Dermis blood vessel endothelial cell (primary cell): ENCODE data around the gene KCTD16. TPM values are rescaled to one million over a fixed set of nuclear protein-coding genes. Genes with fewer than 3 reads are reported as not detected.

Source experiments
- DNase-seq: peaks from one replicate; pipeline ENCODE4 v3.0.0; 2010
- total RNA-seq: library from RNA; depleted of rRNA; stranded (reverse); fragments of >200 nt; gene quantifications from 2 replicates; pipeline ENCODE4 v1.2.3, GENCODE V29; 2014

Gene KCTD16
- total RNA-seq = under 0.01 and 0.05 TPM in 2 replicates

- DNase-seq = peak; percentile 98
Measured at GRCh38 chr5:144170276-144171024, at the start of gene KCTD16, which contains the start of gene YIPF5. Gene KCTD16 (plus strand): TSS chr5:144170873. Gene YIPF5 (minus strand): TSS chr5:144170659. CDS start chr5:144169955, 704 bp downstream.

- DNase-seq = peak; percentile 51
Measured at GRCh38 chr5:144121577-144121976, 49.1 kb upstream of the KCTD16 start.

- DNase-seq = no peak
Measured at GRCh38 chr5:144122081-144122480, 48.6 kb upstream of the KCTD16 start.

GRCh38 chr5:144122641-144123040, 48.0 kb upstream of the KCTD16 start:
- DNase-seq = no peak

- DNase-seq = no peak
Measured at GRCh38 chr5:144125163-144125726, 45.4 kb upstream of the KCTD16 start.

GRCh38 chr5:144126707-144127106, 44.0 kb upstream of the KCTD16 start:
- no peak for DNase-seq

- no peak for DNase-seq
Measured at GRCh38 chr5:144128844-144129243, 41.8 kb upstream of the KCTD16 start.

GRCh38 chr5:144130306-144130705, 40.4 kb upstream of the KCTD16 start:
- no peak for DNase-seq

GRCh38 chr5:144131261-144131660, 39.4 kb upstream of the KCTD16 start:
- no peak for DNase-seq

- no peak for DNase-seq
Measured at GRCh38 chr5:144133050-144133633, 37.5 kb upstream of the KCTD16 start.

- DNase-seq = no peak
Measured at GRCh38 chr5:144134194-144134826, 36.4 kb upstream of the KCTD16 start.

- no peak for DNase-seq
Measured at GRCh38 chr5:144135113-144135762, 35.4 kb upstream of the KCTD16 start.

- DNase-seq = no peak
Measured at GRCh38 chr5:144139586-144139985, 31.1 kb upstream of the KCTD16 start.

GRCh38 chr5:144141585-144141984, 29.1 kb upstream of the KCTD16 start:
- no peak for DNase-seq

- peak; percentile 70 for DNase-seq
Measured at GRCh38 chr5:144142139-144142823, 28.4 kb upstream of the KCTD16 start.

GRCh38 chr5:144142824-144143162, 27.9 kb upstream of the KCTD16 start:
- no peak for DNase-seq

GRCh38 chr5:144143625-144144024, 27.0 kb upstream of the KCTD16 start:
- DNase-seq = no peak

GRCh38 chr5:144144956-144145751, 25.5 kb upstream of the KCTD16 start:
- DNase-seq = peak; percentile 98

- no peak for DNase-seq
Measured at GRCh38 chr5:144151026-144151425, 19.6 kb upstream of the KCTD16 start.

GRCh38 chr5:144156767-144157171, 13.9 kb upstream of the KCTD16 start:
- DNase-seq = peak; percentile 38

GRCh38 chr5:144162686-144163085, 8.0 kb upstream of the KCTD16 start:
- peak; percentile 36 for DNase-seq

- DNase-seq = no peak
Measured at GRCh38 chr5:144166696-144167095, 4.0 kb upstream of the KCTD16 start.
